ENCODE results near the gene KLHL21. TPM values are rescaled to one million over a fixed set of nuclear protein-coding genes. Genes with fewer than 3 reads are reported as not detected.
A peak's percentile ranks its signal among the peaks of the same experiment; 100 is the strongest.

KLHL21 gene
- total and polyA plus RNA-seq, 9 of the 15 experiments (the other 6 are each of a cell fraction or from before 2014, with no cell fraction given), result 2.1 to 42.1 (median 17.5) TPM

- TF ChIP-seq ZNF592 (IDR thresholded peaks at IDR 0.05), result no peak
- no peak for TF ChIP-seq XRCC5 (IDR thresholded peaks at IDR 0.05; ENCODE audit: low read depth, low read length)
- TF ChIP-seq POLR2B (IDR thresholded peaks at IDR 0.05; ENCODE audit: low read depth, partially characterized antibody), result peak; percentile 9
- peak; percentile 49; the same call in 1 of the 2 replicates for TF ChIP-seq TCF3 (CRISPR knock-in tag; IDR thresholded peaks at IDR 0.05)
- TF ChIP-seq ZEB2 (IDR thresholded peaks at IDR 0.05), result peak; percentile 68; the same call in 1 of the 2 replicates
- TF ChIP-seq DPF2 (IDR thresholded peaks at IDR 0.05), result peak; percentile 36; the same call in 1 of the 2 replicates
- TF ChIP-seq KDM5B (IDR thresholded peaks at IDR 0.05; ENCODE audit: insufficient replicate concordance, low read depth, low read length), result no peak
- TF ChIP-seq RHOXF2B (CRISPR knock-in tag; conservative IDR thresholded peaks at IDR 0.05), result no peak
- TF ChIP-seq MAFF (IDR thresholded peaks at IDR 0.05; ENCODE audit: low read length), result peak; percentile 87
- TF ChIP-seq CEBPZ (IDR thresholded peaks at IDR 0.05; ENCODE audit: borderline replicate concordance, low read depth, low read length), result no peak
- peak; percentile 57 for TF ChIP-seq CBFA2T3 (IDR thresholded peaks at IDR 0.05)
- peak; percentile 51 for TF ChIP-seq TEAD4 (IDR thresholded peaks at IDR 0.05; ENCODE audit: low read length)
- no peak for TF ChIP-seq TEAD4 (CRISPR knock-in tag; IDR thresholded peaks at IDR 0.05; ENCODE audit: borderline replicate concordance)
- no peak for TF ChIP-seq HMBOX1 (IDR thresholded peaks at IDR 0.05)
- no peak for TF ChIP-seq ZNF644 (tag; IDR thresholded peaks at IDR 0.05; ENCODE audit: low read depth)
- no peak for TF ChIP-seq ATF3 (IDR thresholded peaks at IDR 0.05)
- TF ChIP-seq ATF3 (CRISPR knock-in tag; conservative IDR thresholded peaks at IDR 0.05), result no peak
These were observed 18.3 kb downstream of the KLHL21 start (continued) for GRCh38 chr1:6584126-6585080.
